NB4 (cell line): ENCODE measurements around the gene DCN.

Experiments used
- DNase-seq: peaks from one replicate; pipeline ENCODE4 v3.0.0; 2010; ENCODE audit warnings: low read depth
- H3K4me3 ChIP-seq: one replicate; pipeline ENCODE4 v1.5.1; 2011; ENCODE audit warnings: mild to moderate bottlenecking, low read depth, low read length, moderate library complexity
- MYC ChIP-seq: IDR thresholded peaks from 2 replicates; pipeline ENCODE4 v1.6.1; 2011; ENCODE audit warnings: low read depth, low read length
- POLR2A ChIP-seq: IDR thresholded peaks from 2 replicates; pipeline ENCODE4 v1.6.1; 2011; ENCODE audit warnings: mild to moderate bottlenecking; ENCODE audit not compliant: insufficient read length; ENCODE audit errors: extremely low read depth
- TF ChIP-seq, protein P1 (sequence below): IDR thresholded peaks from one replicate; pipeline ENCODE4 v1.5.1; 2012; ENCODE audit warnings: low read depth, low read length
- TF ChIP-seq, protein P2 (sequence below): IDR thresholded peaks from 2 replicates; pipeline ENCODE4 v1.6.1; 2011; ENCODE audit warnings: low read depth, low read length

DCN gene

DNA sequence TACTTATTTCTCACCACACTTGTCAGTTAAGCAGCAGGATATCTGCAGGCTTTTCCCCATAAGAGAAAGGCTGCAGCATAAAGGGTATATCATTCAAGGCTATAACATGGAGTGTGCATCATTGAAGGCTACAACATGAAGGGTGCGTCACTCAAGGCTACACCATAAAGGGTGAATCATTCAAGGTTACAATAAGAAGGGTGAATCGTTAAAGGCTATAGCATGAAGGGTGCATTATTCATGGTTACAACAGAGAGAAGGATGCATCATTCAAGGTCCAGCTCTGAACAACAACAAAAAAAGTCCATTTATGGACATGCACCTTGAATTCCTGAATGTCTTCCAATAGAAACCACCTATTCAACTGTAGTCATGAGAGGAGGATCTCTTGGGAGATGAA, 38.6 kb downstream of the DCN start:
- no peak for DNase-seq
- H3K4me3 ChIP-seq, result no peak overlapping the region
- TF ChIP-seq, protein P1, sequence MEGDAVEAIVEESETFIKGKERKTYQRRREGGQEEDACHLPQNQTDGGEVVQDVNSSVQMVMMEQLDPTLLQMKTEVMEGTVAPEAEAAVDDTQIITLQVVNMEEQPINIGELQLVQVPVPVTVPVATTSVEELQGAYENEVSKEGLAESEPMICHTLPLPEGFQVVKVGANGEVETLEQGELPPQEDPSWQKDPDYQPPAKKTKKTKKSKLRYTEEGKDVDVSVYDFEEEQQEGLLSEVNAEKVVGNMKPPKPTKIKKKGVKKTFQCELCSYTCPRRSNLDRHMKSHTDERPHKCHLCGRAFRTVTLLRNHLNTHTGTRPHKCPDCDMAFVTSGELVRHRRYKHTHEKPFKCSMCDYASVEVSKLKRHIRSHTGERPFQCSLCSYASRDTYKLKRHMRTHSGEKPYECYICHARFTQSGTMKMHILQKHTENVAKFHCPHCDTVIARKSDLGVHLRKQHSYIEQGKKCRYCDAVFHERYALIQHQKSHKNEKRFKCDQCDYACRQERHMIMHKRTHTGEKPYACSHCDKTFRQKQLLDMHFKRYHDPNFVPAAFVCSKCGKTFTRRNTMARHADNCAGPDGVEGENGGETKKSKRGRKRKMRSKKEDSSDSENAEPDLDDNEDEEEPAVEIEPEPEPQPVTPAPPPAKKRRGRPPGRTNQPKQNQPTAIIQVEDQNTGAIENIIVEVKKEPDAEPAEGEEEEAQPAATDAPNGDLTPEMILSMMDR, result no peak
- TF ChIP-seq MYC, result no peak
- TF ChIP-seq POLR2A, result no peak

DNA sequence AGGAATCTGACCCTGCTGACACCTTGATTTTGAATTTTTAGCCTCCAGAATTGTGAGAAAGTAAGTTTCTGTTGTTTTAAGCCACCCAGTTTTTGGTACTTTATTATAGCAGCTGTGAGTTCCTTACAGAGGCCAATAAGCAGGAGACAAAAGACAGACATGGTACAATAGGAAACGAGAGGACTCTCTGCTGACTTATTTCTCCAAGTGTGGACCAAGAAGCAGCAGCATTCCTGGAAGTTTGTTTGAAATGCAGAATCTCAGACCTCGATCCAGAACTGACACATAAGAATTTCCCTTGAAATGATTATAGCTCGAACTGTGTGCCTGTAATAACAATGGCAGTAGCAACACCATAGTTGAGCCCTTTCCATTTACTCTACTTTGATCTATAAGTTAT, 39.4 kb downstream of the DCN start:
- no peak overlapping the region for H3K4me3 ChIP-seq
- DNase-seq, result no peak
- TF ChIP-seq, protein P1, result no peak
- TF ChIP-seq, protein P2, sequence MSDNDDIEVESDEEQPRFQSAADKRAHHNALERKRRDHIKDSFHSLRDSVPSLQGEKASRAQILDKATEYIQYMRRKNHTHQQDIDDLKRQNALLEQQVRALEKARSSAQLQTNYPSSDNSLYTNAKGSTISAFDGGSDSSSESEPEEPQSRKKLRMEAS, result no peak
- TF ChIP-seq MYC (no peak), POLR2A (no peak)

DNA sequence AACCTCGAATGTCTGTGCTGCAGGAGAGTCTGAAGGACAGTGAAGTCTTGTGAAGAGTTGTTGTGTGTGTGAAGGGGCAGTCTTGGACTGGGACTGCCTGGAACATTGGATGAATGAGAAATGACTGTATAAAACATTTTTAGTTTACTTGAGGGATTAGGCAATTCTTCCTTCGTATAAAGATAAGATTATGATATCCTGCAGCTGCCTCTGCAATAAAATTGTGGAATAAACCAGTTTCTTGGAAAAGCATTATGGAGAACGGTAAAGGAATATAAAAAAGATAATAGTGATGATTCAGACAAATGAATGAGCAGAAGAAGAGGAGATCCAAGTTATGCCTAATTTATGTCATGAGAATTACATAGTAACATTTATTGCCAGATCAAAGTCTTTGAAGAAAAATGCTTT, 40.4 kb downstream of the DCN start:
- DNase-seq, result no peak
- H3K4me3 ChIP-seq, result no peak overlapping the region
- TF ChIP-seq, protein P1, result no peak
- no peak for TF ChIP-seq POLR2A
- TF ChIP-seq, protein P2, result no peak
- no peak for TF ChIP-seq MYC

DNA sequence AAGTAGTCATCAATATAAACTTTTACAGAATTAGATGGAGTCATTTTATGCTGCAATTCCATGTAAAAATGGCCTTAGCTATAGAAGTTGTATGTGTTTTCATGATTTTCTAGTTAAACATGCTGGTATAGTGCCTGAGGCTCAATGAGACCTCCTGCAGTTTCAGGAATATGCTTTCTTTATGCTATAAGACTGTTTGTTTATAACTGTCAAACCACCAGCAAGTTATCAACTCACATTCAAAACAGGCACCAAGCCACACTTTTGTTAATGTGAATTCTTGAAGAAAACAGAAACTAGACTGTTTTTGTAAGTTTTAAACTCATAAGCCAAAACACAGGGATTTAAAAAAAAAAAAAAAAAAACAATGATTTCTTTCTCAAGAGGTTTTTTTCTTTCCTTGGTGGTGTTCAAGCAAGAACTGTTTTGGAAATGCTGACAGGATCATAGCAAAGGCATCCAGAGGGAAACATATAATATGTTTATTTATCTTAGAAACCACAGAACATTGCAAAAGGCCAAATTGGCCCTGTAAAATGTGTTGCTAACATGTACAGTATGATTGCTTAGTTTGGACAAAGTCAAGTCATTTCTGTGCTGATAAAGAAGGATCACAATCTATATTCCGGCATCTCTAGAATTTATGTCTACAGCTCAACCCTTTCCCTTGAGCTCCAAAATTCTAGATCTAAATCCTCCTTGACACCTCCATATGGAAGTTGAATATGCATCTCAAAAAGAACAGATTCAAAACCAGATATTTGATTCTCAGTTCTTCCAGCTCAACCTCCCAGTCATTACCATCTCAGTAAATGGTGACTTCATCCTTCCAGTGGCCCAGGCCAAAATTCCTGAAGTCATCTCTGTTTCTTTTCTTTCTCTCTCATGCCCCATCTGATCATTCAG, 42.3 kb downstream of the DCN start:
- no peak for TF ChIP-seq POLR2A
- TF ChIP-seq, protein P1, result no peak
- TF ChIP-seq, protein P2, result no peak
- TF ChIP-seq MYC, result no peak
- no peak overlapping the region for H3K4me3 ChIP-seq
- DNase-seq, result no peak

DNA sequence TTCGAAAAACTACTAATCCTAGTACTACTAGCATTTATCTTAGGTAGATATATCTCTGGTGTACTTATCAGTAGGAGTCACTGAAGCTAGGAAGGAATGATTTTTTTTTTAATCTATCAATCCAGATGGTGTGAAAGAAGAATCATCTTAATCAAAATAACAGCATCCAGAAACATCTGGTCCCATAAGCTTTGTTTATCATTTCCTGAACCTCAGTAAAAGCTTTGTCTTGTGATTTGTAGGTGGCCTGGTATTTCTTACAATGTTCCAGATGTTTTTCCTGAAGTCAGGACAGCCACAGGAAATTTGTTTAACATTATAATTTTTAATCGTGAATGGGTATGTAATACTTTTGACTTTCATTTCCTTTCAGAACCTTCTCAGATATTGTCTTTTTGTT, 43.3 kb downstream of the DCN start:
- TF ChIP-seq MYC (no peak), POLR2A (no peak)
- TF ChIP-seq, protein P1, result no peak
- TF ChIP-seq, protein P2, result no peak
- DNase-seq, result no peak
- no peak overlapping the region for H3K4me3 ChIP-seq
